ENCODE results near the gene WASHC3.
"Not testable (repeated sequence)": the region's sequence is repeated elsewhere in the genome, so short reads cannot be mapped to it uniquely, and the experiment has no call there.

The WASHC3 gene, protein sequence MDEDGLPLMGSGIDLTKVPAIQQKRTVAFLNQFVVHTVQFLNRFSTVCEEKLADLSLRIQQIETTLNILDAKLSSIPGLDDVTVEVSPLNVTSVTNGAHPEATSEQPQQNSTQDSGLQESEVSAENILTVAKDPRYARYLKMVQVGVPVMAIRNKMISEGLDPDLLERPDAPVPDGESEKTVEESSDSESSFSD

DNA sequence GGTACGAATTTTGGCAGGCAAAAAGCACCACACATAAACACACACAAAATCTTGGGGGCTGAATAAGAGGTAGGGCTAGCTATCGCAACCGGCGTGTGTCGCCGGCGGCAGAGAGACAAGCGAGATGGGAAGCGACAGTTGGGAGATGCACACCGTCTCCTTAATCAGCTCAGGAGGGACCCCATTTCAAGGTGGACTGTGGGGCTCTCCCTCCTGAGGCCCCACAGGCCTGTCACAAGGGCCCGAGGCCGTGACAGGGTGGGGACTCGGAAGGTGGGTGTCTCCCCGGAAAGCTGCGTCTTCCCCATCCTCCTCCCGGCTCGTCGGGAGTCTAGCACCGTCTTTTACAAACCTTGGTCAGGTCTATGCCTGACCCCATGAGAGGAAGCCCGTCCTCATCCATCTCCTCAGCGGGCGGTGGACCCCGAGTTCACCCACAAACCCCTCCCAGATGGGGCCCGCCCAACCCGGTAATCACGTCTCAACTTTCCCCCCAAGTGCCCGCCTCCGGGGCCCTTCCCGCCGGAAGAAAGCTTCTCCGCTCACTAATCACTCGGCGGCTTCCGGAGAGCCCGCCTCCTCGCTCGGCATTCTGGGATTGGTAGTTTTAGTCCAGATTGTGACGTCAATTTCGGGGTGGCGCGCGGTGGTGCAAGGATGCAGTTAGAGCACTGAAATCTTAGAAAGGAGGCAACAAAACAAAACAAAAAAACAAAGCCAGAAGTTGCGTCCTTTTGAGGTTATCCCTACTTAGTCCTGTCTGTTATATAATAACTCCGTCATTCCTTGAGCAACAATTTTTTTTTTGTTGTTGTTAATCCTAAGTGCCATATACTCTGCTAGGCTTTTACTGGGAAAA lies at the start of gene WASHC3:
WASHC3 (minus strand) TSS at position 432 of the 859 bp plus-strand sequence; CDS start at position 403, 29 bp downstream.
- DNase-seq = peak; percentile 96

- no peak for DNase-seq
These were observed 49.0 kb upstream of the WASHC3 start for GRCh38 chr12:102110782-102111181.

GRCh38 chr12:102107970-102108369 lies 46.2 kb upstream of the WASHC3 start:
- no peak for DNase-seq

GRCh38 chr12:102106905-102107304 lies 45.1 kb upstream of the WASHC3 start:
- no peak for DNase-seq

DNA sequence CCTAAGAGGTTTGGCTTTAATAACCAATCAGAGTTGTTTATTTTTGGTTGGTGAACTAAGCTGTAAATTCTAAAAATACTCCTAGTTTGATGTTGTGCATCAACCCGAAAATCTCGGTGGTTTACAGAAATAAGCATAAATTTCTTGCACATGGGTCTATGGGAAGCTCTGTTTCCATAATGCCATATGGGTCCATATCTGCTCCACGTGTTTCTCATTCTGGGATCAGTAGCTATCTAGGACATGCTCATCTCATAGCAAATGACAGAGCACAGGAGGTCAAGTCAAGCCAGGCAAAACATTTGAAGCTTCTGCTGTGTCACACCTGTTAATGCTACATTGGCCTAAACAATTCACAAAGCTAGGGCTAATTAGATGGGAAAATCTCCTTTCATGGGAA lies 35.1 kb upstream of the WASHC3 start:
- DNase-seq = no peak

GRCh38 chr12:102095677-102096263 lies 34.0 kb upstream of the WASHC3 start:
- DNase-seq = peak; percentile 8

GRCh38 chr12:102093319-102093718 lies 31.5 kb upstream of the WASHC3 start:
- DNase-seq = no peak

DNA sequence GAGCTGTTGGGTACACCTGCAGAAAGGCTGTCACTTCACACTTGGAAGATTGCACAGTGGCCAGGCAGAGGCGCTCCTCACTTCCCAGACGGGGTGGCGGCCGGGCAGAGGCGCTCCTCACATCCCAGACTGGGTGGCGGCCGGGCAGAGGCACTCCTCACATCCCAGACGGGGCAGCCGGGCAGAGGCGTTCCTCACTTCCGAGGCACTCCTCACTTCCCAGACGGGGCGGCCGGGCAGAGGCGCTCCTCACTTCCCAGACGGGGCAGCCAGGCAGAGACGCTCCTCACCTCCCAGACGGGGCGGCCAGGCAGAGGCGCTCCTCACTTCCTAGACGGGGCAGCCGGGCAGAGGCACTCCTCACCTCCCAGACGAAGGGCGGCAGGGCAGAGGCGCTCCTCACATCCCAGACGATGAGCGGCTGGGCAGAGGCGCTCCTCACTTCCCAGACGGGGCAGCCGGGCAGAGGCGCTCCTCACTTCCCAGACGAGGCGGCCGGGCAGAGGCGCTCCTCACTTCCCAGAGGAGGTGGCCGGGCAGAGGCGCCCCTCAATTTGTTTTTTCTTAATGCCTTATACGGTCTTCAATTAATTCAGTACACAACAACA lies 27.5 kb upstream of the WASHC3 start:
- not testable (repeated sequence) for DNase-seq

GRCh38 chr12:102080842-102081241 lies 19.1 kb upstream of the WASHC3 start:
- DNase-seq = no peak

- DNase-seq = not testable (repeated sequence)
These were observed 10.3 kb upstream of the WASHC3 start for GRCh38 chr12:102072092-102072491.

GRCh38 chr12:102069707-102070106 lies 7.9 kb upstream of the WASHC3 start:
- no peak for DNase-seq

- no peak for DNase-seq
These were observed 5.9 kb upstream of the WASHC3 start for GRCh38 chr12:102067574-102068258.

DNA sequence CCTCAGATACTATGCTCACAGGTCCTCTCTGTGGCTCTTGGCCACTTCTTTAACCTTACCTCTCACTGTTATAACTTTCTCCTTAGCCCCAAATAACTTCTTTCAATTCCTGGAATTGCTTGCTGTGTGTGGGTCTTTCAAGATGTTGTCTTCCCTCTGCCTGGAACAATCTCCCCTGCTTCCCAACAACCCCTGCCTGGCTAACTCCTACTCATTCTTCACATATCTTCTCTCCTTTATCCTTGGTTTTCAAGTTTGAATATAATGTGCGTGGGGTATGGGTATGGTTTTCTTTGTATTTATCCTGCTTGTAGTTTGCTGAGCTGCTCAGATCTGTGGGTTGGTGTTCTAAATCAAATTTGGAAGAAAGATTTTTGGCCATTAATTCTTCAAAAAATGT lies 2.7 kb upstream of the WASHC3 start:
- DNase-seq = no peak

DNA sequence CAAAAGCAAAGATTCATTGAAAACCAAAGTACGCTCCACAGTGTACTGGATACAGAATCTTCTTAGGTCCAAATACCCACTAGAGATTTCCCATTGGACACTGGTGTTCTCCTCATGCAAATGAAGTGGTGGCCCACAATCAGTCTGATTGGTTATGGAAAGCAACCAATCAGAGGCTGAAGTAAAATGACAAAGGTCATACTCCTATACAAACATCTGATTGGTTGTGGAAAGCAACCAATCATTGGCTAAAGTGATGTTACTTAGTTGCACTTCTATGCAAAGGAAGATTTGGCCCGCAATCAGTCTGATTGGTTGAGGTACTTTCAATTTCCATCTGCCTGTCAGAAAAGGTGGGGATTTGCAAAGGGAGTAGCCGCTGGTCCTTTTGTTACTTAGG lies 1.3 kb upstream of the WASHC3 start:
- DNase-seq = no peak

- no peak for DNase-seq
These were observed 622 bp upstream of the WASHC3 start for GRCh38 chr12:102062419-102062806.

GRCh38 chr12:102061096-102061559 lies 663 bp downstream of the WASHC3 start:
- peak; percentile 71 for DNase-seq

- peak; percentile 64 for DNase-seq
These were observed 2.4 kb downstream of the WASHC3 start for GRCh38 chr12:102059343-102059742.

DNA sequence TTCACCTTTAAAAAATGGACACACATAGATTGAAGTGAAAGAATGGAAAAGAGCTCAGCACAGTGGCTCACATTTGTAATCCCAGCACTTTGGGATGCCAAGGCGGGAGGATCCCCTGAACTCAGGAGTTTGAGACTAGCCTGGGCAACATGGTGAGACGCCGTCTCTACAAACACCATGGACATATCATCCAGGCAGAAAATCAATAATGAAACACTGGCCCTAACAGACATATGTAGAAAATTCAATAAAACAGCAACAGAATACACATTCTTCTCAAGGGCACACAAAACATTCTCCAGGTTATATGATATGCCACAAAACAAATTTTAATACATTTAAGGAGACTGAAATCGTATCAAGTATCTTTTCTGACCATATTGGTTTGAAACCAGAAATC lies 7.4 kb downstream of the WASHC3 start:
- DNase-seq = no peak

DNA sequence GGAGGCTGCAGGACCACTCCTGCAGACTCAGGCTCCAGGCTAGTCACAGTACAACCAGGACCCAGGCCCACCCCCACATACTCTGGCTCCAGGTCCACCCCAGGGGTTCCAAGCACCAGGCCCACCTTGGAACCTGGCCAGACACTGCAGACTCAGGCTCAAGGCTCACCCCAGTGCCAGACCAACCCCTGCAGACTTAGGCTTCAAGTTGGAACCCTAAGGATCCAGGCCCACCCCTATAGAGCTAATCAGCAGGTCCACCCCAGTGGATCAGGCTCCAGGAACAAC lies 8.8 kb downstream of the WASHC3 start:
- no peak for DNase-seq

DNA sequence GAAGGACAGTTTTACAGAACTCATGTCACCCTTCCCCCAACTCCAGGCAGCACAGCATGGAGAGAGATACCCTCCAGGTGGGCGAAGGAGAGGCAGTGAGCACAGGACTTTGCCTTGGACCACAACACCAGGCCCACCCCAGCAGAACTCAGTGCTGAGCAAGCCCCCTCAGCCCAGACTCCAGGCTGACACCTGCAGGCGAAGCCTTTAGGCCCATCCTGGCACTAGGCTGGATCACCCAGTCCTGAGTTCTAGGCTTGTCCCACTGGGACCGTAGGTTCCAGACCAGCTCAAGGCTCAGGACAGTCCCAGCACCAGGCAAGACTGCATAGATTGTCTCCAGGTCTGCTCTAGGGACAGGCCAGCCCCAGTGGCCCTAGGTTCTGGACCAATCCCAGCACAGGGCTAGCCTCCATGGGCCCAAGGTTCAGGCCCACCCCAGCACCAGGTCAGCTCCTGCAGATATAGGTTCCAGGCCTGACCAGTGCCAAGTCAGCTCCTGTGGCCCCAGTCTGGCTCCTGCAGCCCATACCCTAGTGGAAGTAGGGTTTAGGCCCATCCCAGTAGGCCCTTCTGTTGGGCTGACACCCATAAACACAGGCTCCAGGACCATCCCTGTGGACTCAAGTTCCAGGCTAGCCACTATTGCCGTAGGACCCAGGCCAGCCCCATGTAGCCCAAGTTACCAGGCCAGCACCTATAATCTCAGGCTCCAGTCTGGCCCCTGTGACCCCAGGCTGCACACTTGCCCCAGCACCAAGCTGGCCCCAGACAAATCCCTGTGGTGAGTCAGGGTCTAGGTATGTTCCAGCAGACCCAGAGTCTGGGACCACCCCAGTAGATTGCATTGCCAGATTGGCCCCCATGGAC lies 9.4 kb downstream of the WASHC3 start:
- no peak for DNase-seq

DNA sequence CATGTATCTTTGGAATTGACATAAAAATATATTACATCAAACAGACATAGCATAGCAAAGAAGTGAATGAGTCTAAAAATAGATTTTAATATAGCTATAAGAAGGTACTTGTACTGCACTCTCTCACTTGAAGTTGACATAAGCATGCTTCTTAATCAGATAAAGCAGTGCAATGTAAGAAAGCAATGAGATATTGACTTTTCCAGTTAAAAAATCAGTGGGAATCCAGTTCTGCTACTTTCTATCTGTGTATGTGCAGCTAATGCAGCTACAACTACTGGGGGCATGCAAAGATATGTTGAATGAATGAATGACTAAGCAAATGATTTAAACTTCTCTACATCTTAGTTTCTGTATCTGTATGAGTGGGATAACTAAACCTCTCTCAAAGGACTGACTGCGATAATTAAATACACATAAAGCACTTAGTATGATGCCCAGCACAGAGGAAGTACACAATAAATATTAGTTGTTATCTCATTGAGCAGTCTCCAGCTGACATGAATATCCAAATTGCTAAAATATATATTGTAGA lies 10.3 kb downstream of the WASHC3 start:
- DNase-seq = no peak
